Frontal cortex (tissue), 4 donors: ENCODE results near the gene XAGE3. TPM values are rescaled to one million over a fixed set of nuclear protein-coding genes. Genes with fewer than 3 reads are reported as not detected.
"Not testable (repeated sequence)": the region's sequence is repeated elsewhere in the genome, so short reads cannot be mapped to it uniquely, and the experiment has no call there.

Source experiments
- DNase-seq, 2 donors: peaks; one replicate each; pipeline ENCODE4 v3.0.0; 2012; ENCODE audit warnings: low spot score in 2 of 2
- FAIRE-seq: peaks from 2 replicates; lab custom pipeline; 2012; peaks lifted over from hg19 to GRCh38; lab: Jason Lieb, UNC
- total RNA-seq: library from RNA; depleted of rRNA; stranded (reverse); fragments of >200 nt; gene quantifications from one replicate; pipeline ENCODE4 v1.2.3, GENCODE V29; 2014
- donor health status: control.
- donor health status: control.
- donor health status: control.

The XAGE3 gene, protein sequence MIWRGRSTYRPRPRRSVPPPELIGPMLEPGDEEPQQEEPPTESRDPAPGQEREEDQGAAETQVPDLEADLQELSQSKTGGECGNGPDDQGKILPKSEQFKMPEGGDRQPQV
- total RNA-seq, result not detected

DNA sequence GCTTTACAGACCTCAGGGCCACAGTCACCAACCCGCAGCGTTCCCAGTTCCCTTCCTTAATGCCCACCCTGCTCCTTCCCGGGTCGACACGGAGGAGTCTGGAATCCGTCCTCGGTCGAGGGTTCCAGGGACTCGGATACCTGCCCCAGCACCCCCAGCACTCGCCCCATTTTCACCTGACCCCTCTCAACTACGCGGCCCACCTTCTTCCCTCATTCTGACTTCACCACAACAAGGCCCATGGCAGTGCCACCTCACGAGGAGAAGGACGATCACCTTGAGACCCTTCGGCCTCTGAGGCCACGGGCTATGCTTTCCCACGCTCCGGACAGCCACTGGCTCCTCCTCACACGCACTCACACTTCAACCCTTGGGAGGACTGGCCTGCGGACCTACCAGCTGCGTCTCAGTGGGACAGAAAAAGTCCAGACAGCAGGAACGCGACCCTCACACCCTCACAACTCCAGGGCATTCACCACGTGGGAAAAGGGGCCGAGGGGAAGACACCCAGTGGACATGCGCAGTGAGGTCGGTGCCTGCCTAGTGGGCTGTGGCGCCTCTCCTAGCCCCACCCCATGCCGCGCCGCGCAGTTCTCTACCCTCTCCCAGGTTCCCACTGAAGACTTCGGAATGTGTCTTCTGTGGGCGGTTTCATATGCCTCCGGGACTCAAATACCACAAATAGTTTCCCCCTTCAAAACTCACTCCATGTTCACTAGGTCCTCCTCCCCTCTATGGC is at the start of gene XAGE3:
Gene XAGE3 (minus strand): TSS at position 474 of the 739 bp plus-strand sequence. CDS start 950 bp downstream, outside the sequence.
- DNase-seq (no peak), FAIRE-seq (no peak)

DNA sequence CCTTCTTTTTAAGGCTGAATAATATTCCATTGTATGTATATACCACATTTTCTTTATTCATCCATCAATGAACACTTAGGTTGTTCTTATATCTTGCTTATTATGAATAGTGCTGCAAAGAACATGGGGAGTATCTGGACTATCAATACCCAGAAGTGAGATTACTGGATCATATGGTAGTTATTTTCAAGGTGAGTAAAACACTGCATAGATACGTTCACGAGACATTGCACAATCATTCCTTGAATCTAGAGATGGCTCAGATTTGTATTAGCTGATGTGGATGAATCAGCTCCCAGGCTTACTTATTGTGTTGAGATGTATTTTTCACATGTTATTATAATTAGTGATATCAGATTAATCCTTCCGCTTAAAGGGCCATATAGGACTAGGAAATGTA is 46.8 kb upstream of the XAGE3 start:
- not testable (repeated sequence) for FAIRE-seq, DNase-seq

DNA sequence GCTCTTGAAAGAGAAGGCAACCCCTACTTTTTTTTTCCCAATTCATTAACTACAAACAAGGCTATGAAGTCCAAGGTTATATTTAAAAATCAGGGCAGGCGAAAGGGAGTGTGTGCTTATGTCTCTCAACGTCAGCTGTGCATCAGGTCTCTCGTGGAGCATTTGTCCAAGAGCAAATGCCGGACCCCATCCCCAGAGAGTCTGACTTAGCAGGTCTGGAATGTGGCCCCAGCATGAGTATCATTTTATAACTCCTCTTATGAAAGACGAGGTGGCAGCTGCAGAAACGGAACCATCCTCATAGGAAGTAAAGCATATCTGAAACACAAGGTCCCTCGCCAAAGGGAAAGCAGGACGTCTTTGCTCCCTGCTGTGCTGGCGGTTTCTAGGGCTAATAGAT is 45.8 kb upstream of the XAGE3 start:
- DNase-seq, FAIRE-seq: not testable (repeated sequence)

DNA sequence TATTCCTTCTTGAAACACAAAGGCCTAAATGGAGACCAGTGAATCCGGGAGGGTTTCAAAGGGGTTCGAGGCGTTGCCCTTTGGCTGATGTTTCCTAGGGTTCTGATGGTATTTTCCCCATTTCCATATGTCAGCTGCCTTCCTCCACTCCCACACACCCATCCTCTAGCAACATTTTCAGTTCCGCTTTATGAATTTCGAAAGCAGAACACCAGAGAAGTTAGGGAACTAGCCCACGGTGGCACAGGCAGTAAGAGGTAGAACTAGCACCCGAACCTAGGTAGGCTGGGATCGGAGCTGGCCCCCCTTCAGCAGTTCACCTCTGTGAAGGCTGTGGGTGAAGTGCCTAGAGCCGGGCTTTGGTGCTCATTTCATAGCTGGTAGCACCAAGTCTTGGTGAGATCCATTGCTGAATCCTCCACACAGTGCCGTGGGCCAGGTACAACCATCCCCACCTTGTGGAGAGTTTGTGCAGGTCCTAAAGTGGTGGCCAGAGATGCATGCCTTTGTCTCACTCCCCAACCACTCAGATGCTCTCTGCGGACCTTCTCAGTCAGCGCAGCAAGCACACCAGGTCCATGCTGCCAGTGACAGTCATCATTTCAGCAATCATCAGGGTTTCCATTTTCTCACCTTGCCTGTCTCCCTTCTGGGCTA is 41.6 kb upstream of the XAGE3 start:
- DNase-seq, FAIRE-seq: not testable (repeated sequence)

DNA sequence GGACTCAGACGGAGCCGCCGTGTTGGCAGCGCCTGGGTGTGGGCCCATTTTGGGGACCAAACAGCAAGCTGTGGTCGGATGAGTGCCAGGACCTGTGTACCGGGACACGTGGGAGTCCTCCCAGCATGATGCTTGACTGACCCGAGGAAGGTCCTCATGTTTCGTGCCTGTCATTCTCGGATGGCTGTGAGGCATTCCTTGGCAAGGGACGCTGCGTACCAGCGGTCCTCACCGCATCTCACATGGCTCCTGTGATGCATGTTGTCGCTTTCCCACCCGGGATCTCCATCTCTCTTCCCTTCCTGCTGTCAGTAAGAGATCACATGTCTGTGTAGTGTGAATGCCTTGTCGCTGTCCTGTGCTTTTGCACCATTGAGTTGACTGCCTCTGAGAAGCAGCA is 40.0 kb upstream of the XAGE3 start:
- not testable (repeated sequence) for FAIRE-seq

DNA sequence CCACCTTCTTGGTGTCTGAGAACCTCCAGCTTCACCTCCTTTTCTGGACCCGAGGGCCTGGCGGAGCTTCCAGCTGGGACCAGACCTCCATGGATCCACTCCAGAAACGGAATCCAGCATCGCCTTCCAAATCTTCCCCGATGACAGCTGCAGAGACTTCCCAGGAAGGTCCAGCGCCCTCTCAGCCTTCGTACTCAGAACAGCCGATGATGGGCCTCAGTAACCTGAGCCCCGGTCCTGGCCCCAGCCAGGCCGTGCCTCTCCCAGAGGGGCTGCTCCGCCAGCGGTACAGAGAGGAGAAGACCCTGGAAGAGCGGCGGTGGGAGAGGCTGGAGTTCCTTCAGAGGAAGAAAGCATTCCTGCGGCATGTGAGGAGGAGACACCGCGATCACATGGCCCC is 39.3 kb upstream of the XAGE3 start:
- DNase-seq, FAIRE-seq: not testable (repeated sequence)

More for the DNA sequence above, 40.0 kb upstream of the XAGE3 start:
- not testable (repeated sequence) for DNase-seq

DNA sequence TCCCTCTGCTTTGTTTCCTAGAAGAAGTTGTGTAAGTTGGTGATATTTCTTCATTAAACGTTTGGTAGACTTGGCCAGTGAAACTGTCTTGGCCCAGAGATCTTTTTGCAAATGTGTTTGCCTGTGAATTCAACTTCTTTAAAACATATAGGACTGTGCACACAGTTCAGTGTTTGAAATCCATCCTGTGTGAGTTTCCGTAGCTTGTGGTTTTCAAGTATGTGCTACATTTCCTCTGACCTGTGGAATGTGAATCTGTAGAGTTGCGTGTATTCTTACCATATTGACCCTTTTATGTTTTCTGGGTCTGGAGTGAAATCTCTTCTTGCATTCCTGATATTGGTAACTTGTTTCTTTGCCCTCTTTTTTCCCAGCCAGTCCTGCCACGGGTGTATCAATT is 38.2 kb upstream of the XAGE3 start:
- FAIRE-seq, result not testable (repeated sequence)

DNA sequence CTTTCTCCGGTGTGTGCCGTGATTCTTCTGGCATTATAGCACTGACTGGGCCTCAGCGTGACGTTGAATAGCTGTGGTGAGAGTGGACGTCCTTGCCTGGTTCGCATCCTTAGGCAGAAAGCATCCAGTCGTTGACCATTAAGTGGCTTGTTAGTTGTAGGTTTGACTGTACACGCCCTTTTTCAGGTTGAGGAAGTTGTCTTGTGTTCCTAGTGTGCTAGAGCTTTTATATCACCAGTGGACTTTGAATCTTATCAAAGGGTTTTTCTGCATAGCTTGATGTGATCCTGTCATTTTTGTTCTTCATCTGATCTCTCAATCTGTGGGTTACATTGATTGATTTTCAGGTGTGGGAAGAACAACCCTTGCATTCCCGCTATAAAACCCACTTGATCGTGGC is 37.6 kb upstream of the XAGE3 start:
- not testable (repeated sequence) for FAIRE-seq, DNase-seq

More for the DNA sequence above, 38.2 kb upstream of the XAGE3 start:
- DNase-seq, result not testable (repeated sequence)

DNA sequence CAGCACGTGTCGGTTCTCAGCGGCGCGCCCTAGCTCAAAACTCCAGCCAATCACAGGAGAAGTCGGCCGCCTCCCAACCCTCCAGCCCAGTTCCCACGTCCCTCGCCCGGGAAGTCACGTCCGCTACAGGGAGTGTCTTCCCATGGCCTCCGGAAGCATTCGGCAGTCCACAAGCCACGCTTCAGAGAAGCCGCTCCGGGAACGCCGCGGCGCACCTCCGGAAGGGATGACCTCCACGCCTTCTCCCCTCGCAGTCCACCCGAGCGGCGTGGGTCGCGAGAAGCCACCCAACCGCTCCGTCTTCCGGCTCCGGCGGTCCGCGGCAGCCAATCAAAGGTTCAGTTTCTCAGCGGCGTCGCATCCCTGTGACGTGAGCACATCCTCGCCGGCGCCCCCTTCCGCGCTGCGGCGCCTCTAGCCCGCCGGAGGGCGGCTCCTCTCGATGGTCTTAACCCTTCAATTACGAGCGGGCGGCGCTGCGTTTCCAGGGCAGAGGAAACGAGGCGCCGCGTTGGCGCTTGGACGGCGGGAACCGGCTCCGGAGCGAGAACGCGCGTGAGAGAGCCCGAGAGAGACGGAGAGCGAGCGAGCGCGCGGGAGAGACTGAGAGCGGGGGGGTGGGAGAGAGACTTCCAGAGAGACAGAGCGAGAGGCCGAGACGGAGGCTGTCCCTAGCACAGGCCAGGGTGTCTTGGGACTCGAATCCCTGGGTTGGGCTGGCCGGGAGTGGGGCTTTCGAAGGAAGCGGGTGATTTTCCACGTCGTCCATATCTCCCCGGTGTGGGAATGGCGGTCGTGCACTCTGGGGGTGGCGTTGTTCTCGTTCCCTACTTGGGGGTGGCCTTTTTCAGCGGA is 29.2 kb upstream of the XAGE3 start, which contains the start of gene FAM156B:
Gene FAM156B (plus strand): TSS at position 476 of the 855 bp plus-strand sequence. CDS start 9,896 bp downstream, outside the sequence.
- not testable (repeated sequence) for FAIRE-seq

DNA sequence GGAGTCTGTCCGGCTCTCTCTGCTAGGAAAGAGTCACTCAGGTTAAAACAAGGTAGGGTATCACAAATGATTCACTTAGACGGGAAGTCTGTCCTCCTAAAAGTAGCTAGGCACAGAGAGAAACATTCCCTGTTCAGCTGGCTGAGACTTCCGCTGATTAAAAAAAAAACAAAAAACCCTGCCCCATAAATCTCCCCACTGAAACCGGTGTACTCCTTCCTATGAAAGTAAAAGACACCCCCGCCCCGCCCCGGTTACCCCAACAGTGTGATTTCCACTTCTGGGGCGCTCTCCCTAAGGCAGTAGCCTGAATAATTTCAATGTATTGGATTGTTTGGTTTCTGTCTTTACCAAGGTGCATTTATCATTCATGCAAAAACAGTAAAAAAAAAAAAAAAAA is 28.6 kb upstream of the XAGE3 start:
- DNase-seq, FAIRE-seq: not testable (repeated sequence)

More for the DNA sequence above, 29.2 kb upstream of the XAGE3 start, which contains the start of gene FAM156B:
- DNase-seq, result not testable (repeated sequence)

DNA sequence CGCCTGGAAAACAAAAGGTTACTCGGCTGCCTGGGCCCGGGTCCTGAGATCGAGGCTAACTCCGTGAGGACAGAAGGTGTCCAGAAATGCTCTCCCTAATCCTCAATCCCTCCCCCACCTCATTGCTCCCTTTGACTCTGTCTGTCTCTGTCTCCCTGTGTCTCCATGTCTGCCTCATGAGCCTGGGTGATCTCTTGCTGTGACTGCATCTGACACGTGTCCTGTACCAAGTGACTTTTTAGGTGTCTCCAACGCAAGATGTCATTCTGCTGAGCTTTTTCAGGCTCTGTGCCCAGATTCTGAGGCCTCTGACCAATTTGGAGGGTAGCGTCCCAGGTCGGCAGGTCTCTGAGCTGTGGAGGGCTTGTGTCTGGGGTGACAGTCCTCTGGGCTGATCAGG is 20.2 kb upstream of the XAGE3 start:
- not testable (repeated sequence) for DNase-seq, FAIRE-seq

DNA sequence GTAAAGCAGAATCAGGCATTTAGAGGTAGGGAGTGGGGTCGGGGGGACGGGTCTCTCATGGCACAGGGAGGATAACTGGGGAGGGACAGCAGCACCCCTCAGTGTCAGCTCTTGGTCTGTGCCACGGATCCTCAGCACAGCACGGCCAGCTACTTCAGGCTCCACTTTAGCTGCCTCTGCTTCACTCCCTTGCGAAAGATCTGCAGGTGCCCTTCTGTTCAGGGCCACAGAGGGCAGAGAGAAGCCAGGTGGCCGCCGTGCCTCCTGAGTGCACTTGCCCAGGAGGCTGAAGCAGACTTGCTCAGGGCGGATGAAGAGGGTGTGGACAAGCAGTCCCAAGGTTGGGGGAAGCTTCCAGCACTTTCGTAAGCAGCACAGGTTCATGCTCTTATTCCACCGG is 19.6 kb upstream of the XAGE3 start:
- FAIRE-seq, result not testable (repeated sequence)

DNA sequence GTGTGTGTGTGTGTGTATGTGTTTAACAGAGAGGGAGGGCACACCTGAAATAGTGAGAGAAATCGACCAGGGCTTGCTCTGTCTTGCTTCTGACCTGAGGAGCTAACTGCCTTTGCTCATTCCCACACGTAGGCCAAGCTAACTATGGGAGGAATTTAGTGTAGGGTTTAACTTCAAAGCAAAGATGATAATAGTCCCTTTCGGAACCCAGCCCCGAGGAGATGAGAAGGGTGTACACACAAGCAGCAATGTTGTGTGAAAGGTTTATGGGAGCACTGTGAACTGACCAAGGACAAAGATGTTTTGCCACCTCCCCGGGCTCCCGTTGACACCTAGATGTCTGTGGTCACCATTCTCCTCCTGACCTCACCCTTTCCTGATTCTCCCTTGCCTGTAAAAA is 8.5 kb upstream of the XAGE3 start:
- DNase-seq, FAIRE-seq: not testable (repeated sequence)

More for the DNA sequence above, 19.6 kb upstream of the XAGE3 start:
- DNase-seq, result not testable (repeated sequence)

DNA sequence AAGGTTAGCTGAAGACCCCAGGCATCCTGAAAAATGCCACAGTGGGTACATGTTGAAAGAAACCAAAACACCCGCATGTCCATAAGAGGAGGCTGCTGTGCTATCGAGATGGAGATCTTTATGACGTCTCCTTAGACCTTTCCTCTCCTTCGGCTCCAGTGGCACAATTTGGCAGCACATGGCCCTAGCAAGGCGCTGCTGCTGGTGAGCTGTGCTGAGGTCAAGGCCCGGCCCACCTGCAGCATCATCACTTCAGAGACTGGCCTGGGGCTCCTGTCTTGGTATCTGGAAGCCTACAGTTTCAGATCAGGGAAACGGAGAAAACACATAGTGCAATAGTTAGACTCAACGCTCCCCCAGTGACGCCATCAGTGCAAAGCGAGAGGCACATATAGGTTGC is 7.6 kb upstream of the XAGE3 start:
- not testable (repeated sequence) for DNase-seq, FAIRE-seq

DNA sequence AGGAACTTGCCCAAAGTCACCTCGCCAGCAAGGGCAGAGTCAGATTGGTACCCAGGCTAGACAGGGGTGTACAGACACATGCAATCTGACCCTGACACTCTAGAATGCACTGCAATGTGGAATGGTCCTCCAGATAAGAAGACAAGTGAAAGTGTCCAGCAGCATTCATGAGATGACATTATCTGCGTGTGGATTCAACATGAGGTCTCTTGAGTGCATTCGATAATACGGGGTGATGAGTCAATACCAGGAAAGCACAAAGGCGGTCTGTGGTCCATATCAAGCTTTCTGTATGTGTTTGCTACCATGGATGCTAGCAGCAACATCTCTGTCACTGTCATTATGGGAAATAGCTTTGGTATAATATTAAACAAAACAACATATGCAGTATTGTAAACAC is 6.8 kb upstream of the XAGE3 start:
- FAIRE-seq, result no peak
- DNase-seq, result no peak

DNA sequence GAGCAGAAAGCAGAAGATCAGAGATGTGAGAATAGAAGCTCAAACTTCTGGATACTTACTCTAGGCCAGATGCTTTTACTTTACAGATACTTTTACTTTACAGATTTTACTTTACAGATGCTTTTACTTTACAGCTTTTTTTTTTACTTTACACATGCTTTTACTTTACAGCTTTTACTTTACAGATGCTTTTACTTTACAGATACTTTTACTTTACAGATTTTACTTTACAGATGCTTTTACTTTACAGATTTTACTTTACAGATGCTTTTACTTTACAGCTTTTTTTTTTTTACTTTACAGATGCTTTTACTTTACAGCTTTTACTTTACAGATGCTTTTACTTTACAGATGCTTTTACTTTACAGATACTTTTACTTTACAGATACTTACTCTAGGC is 5.9 kb upstream of the XAGE3 start:
- DNase-seq, FAIRE-seq: not testable (repeated sequence)

DNA sequence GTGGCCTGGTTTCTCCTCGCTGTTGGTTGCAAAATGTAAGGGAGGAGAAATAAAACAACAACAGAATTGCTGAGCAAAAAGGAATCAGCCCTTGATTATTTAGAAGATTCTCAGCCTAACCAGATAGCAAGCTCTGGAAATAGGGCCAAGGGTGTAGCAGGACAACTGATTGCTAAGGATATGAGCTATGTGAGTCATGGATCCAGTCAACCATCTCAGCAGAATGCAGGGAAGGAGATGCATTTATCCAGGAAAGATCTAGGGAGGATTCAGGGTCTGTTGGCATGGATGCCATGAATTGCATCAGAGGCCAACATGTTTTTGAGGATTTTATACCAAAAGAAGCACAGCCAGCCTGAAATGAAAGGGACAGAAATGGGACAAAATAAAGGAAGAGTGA is 2.2 kb upstream of the XAGE3 start:
- no peak for DNase-seq
- FAIRE-seq, result no peak

DNA sequence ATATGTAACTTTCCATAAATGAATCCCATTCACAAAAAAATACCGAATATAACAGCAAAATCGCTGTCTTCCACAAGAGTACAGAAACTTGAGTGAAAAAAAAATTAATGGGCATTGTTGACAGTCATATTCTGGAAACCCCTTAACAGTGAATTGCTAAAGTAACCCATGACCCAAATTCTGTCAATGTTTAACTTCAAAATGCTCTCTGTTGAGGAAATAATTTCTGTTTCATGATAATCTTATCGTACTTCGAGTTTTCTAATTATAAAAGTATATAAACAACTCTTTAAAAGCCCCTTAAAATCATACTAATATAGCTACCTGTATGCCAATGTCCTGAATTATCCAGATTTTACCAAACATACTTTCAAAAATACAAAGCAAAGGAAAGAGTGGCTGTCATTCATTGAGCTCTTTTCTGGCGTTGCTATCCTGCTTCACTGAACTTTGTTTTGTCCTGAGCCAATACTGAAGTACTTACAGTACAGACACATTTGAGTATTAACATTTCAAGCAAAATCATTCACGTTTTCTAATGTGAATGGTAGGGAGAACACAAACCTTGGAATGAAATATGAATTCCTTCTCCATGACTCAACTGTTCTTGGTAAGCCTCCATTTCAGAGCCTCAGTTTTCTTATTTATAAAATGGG is 2.4 kb downstream of the XAGE3 start:
- DNase-seq, result no peak
- no peak for FAIRE-seq

DNA sequence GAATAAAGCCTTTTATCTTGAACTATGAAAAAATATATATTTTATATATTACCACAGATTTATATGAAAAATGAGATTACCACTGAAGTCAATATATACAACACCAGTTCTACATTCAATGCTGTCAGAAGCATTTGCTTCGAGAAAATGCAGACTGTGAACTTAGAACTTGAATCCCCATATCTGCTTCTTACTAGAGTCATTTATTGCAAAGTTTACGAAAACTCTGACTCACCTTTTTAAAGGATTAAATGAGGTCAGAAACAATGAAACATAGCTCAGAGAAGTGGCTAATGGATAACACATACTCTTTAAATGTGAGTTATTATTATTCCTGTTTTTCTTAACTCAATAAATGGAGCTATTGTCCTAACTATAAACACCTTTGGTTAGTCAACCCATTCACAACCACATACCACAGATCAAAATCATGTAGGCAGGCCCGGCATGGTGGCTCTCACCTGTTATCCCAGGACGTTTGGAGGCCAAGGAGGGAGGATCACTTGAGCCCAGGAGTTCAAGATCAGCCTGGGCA is 10.8 kb downstream of the XAGE3 start:
- DNase-seq, FAIRE-seq: not testable (repeated sequence)
